T-helper 1 cell treated with Interleukin-12 subunit alpha and Interleukin-12 subunit beta and Interleukin-4 antibody, amounts not matched to agents 30 μg/mL and 1 μg/mL, for 36 hours (primary cell): Measurements from ENCODE around the gene LKAAEAR1.

Source experiments
- H3K27ac Mint-ChIP-seq: one replicate; pipeline ENCODE4 v1.8.0; 2021; ENCODE audit warnings: mild to moderate bottlenecking, mixed read lengths
- H3K27me3 Mint-ChIP-seq: one replicate; pipeline ENCODE4 v1.8.0; 2021; ENCODE audit warnings: low read depth, mixed read lengths
- H3K36me3 Mint-ChIP-seq: one replicate; pipeline ENCODE4 v1.8.0; 2021; ENCODE audit warnings: low read depth, mixed read lengths
- H3K4me1 Mint-ChIP-seq: one replicate; pipeline ENCODE4 v1.8.0; 2021; ENCODE audit warnings: low read depth, mixed read lengths
- H3K4me3 Mint-ChIP-seq: one replicate; pipeline ENCODE4 v1.8.0; 2021; ENCODE audit warnings: mild to moderate bottlenecking, moderate library complexity, mixed read lengths
- H3K9me3 Mint-ChIP-seq: one replicate; pipeline ENCODE4 v1.8.0; 2021; ENCODE audit warnings: mixed read lengths

LKAAEAR1 gene

DNA sequence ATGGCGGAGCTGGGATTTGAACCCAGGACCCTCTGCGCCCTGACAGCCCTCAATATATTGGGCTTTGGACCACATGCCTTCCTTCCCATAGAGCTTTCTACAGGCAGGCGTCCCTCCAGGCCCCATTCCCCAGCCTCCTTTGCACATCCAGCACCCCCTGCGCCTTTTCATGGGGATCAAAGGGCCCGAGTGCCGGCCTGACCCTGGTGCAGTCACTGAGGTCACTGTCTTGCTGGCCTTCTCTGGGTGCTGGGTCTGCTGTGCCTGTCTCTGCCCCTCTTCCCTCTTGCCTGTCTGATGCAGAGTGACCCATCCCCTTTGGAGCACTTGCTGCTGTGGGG is 2.6 kb downstream of the LKAAEAR1 start:
- peaks cover 20% of the 10 kb centered on the region for H3K4me1 Mint-ChIP-seq
- peak overlapping the region; percentile 44 for H3K4me3 Mint-ChIP-seq
- H3K27me3 Mint-ChIP-seq, result peaks cover 31% of the 10 kb centered on the region
- H3K9me3 Mint-ChIP-seq, result no peaks in the 10 kb centered on the region
- H3K27ac Mint-ChIP-seq, result peak overlapping the region; percentile 38
- peaks cover 5% of the 10 kb centered on the region for H3K36me3 Mint-ChIP-seq

DNA sequence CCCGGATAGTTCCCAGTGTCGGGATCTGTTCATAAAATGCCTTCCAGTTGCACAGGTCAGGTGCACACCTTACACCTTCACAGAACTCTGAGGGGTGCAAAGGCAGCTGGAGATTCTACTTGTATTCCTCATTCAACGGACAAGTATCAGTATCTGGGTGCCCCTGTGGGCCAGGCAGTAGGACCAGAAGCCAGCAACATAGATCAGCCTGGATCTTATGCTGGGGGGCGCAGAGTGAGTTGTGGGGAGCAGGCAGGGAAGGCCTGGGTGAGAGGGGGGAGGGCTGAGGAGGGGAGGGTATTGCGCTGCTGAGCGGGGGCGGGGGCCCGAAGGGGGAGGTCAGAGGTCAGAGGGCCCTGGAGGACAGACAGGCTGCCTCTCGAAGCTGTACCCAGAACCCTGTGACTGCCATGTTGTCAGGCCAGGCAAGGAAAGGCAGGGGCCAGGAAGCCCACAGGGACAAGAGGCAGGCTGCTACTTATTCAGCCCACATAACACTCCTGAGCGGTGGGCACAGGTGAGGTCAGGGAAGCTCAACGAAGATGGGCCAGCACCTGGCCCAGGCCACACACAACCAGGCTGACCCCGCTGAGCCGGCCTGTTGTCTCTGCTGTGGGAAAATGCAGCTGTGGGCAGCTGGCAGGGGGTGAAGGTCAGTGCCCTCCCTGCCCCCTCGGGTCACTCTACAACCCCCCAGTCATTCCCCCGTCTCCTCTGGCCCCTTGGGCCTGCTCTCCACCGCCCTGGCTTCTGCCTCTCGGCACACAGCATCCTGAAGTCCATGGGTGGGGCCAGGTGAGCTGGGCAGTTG is 3.2 kb downstream of the LKAAEAR1 start:
- Mint-ChIP-seq H3K4me3 (peak overlapping the region; percentile 74), H3K9me3 (no peaks in the 10 kb centered on the region), H3K27ac (peak overlapping the region; percentile 20), H3K36me3 (peaks cover 5% of the 10 kb centered on the region), H3K27me3 (peaks cover 25% of the 10 kb centered on the region), H3K4me1 (peaks cover 20% of the 10 kb centered on the region)

DNA sequence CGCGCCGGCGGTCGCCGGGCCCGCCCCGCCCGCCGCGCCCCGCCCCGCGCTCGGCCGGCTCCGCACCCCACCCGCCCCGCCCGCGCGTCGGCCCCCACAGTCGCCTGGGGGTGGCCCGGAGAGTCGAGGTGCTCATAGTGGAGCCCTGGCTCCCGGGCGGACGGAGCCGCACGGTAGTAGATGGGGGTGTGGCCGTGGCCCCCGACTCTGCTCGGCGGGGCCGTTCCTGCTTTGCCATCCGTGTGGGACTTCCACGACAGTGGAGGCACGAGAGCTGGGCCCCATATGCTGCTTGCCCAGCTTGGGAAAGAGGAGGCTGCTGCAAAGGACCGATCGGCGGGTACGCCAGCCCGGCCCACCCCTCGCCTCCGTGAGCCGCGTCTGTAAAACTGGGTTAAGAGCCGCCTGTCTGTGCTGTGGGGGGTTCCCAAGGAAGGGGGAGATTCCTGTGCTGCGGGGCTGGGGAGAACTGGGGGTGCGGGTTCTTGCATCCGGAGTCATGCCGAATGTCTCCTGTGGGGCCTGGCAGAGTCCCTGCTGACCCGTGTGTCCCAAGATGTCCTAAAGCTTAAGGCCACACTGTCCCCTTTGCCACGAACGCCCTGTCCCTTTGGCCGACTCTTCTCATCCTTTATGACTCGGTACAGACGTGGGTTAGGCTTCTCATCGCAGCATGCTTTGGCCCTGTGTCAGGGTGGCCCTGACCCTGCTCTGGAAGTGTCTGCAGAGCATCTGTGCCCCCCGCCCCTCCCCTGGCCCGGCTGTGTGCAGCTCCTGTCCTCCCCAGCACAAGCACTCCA is 4.0 kb downstream of the LKAAEAR1 start, which contains the start of gene OPRL1:
TSS of gene OPRL1 (plus strand) at position 70 of the 800 bp plus-strand sequence. CDS start 12,639 bp downstream, outside the sequence.
- H3K4me1 Mint-ChIP-seq, result peaks cover 20% of the 10 kb centered on the region
- peak within 1 kb of the TSS; percentile 93 for H3K4me3 Mint-ChIP-seq
- peaks cover 17% of the 10 kb centered on the region for H3K27me3 Mint-ChIP-seq
- peak within 1 kb of the TSS; percentile 84 for H3K27ac Mint-ChIP-seq
- peaks cover 11% of the 10 kb centered on the region for H3K36me3 Mint-ChIP-seq
- no peaks in the 10 kb centered on the region for H3K9me3 Mint-ChIP-seq

- Mint-ChIP-seq H3K4me3 (peak within 1 kb of the TSS; percentile 93), H3K9me3 (no peaks in the 10 kb centered on the region), H3K36me3 (peaks cover 11% of the 10 kb centered on the region), H3K27ac (peak within 1 kb of the TSS; percentile 84), H3K4me1 (peaks cover 20% of the 10 kb centered on the region), H3K27me3 (peaks cover 10% of the 10 kb centered on the region)
These were observed 4.8 kb downstream of the LKAAEAR1 start, which contains the start of gene RGS19 for GRCh38 chr20:64079273-64080012. RGS19 (minus strand) TSS chr20:64079518; CDS start chr20:64076886, 2,632 bp downstream.

- H3K27me3 Mint-ChIP-seq, result peaks cover 6% of the 10 kb centered on the region
- no peaks in the 10 kb centered on the region for H3K9me3 Mint-ChIP-seq
- peak overlapping the region; percentile 93 for H3K4me3 Mint-ChIP-seq
- peak overlapping the region; percentile 84 for H3K27ac Mint-ChIP-seq
- peaks cover 20% of the 10 kb centered on the region for H3K4me1 Mint-ChIP-seq
- H3K36me3 Mint-ChIP-seq, result peaks cover 15% of the 10 kb centered on the region
These were observed 5.3 kb downstream of the LKAAEAR1 start for GRCh38 chr20:64078934-64079272.

DNA sequence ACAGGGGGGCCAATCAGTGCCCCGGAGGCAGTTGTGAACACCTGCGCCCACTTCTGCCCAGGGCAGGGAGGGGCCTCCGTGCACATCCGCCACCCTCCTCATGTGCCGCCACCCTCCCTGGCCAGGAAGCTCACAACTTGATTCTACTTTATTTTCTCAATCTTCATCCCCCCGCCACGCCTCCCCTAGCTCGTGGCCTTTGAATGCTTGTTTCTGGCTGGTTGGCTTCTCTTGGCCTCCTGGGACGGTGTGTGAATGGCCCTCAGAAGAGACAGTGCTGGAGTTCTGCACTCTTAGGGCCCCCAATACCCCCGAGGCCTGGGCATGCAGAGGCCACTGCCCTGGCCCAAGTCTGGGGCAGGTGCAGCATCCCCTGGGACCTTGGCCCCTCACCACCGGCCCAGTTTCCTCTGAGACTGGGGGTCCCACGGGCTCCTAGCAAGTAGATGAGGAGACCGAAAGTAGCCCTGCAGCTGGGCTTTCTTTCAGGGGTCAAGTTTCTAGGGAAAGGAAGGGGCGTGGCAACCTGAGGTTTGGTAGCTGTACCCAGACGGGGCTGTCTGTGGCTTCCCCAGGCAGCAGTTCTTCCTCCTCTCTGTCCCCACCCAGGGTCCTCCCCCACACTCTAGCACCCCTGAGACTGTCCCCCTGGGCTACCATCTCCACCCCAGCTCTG is 6.2 kb downstream of the LKAAEAR1 start:
- Mint-ChIP-seq H3K27me3 (peaks cover 6% of the 10 kb centered on the region), H3K27ac (peak overlapping the region; percentile 84), H3K9me3 (no peaks in the 10 kb centered on the region), H3K4me1 (peaks cover 20% of the 10 kb centered on the region), H3K36me3 (peaks cover 19% of the 10 kb centered on the region), H3K4me3 (peak overlapping the region; percentile 93)

- Mint-ChIP-seq H3K4me1 (peaks cover 19% of the 10 kb centered on the region), H3K27ac (peak overlapping the region; percentile 79), H3K36me3 (peaks cover 20% of the 10 kb centered on the region), H3K4me3 (peak overlapping the region; percentile 93), H3K27me3 (peaks cover 6% of the 10 kb centered on the region), H3K9me3 (no peaks in the 10 kb centered on the region)
These were observed 6.7 kb downstream of the LKAAEAR1 start for GRCh38 chr20:64077541-64077875.

DNA sequence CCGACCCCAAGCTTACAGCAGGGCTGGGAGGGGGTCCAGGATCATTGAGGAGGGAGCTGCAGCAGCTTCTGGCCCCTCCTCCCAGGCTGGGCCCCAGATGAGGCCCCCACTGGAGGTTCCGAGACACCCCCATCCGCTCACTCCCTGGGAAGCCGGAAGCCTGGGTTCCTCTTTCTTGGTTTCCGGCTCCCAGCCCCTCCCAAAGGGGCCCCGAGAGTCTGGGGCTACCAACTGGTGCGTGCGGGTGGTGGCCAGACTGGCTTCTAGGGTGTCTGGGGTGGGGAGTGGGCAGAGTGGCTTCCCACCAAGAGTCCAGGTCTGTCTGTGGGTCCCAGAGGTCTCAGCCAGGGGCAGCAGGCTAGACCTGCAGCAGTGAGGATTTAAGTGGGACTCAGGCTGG is 7.1 kb downstream of the LKAAEAR1 start:
- peaks cover 24% of the 10 kb centered on the region for H3K36me3 Mint-ChIP-seq
- H3K27me3 Mint-ChIP-seq, result peaks cover 6% of the 10 kb centered on the region
- H3K9me3 Mint-ChIP-seq, result no peaks in the 10 kb centered on the region
- peak overlapping the region; percentile 77 for H3K27ac Mint-ChIP-seq
- H3K4me1 Mint-ChIP-seq, result peaks cover 17% of the 10 kb centered on the region
- H3K4me3 Mint-ChIP-seq, result peak overlapping the region; percentile 93

GRCh38 chr20:64076061-64076997 is 7.9 kb downstream of the LKAAEAR1 start:
- Mint-ChIP-seq H3K27ac (no peak overlapping the region), H3K36me3 (peaks cover 24% of the 10 kb centered on the region), H3K4me3 (peak overlapping the region; percentile 37), H3K9me3 (no peaks in the 10 kb centered on the region), H3K4me1 (peaks cover 11% of the 10 kb centered on the region), H3K27me3 (no peaks in the 10 kb centered on the region)

GRCh38 chr20:64075556-64075955 is 8.6 kb downstream of the LKAAEAR1 start:
- Mint-ChIP-seq H3K9me3 (no peaks in the 10 kb centered on the region), H3K4me3 (no peak overlapping the region), H3K27ac (no peak overlapping the region), H3K36me3 (peaks cover 24% of the 10 kb centered on the region), H3K4me1 (peaks cover 11% of the 10 kb centered on the region), H3K27me3 (no peaks in the 10 kb centered on the region)

DNA sequence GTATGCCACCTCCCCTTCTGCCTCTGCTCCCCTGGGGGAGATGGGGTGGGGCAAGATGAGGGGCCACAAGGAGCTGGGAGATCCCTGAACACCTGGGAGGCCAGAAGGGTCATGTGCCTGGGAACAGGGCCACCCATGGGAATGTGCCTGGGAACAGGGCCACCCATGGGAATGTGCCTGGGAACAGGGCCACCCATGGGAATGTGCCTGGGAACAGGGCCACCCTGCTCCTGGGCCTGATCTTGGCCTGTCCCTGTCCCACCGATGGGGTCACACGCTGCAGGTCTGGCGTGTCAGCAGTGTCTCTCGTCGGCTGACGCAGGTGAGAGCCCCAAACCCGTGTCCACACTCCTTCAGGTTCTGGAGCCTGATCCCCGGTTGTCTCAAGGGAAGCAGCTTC is 9.2 kb downstream of the LKAAEAR1 start:
- no peaks in the 10 kb centered on the region for H3K27me3 Mint-ChIP-seq
- peaks cover 8% of the 10 kb centered on the region for H3K4me1 Mint-ChIP-seq
- no peak overlapping the region for H3K4me3 Mint-ChIP-seq
- H3K9me3 Mint-ChIP-seq, result no peaks in the 10 kb centered on the region
- peaks cover 24% of the 10 kb centered on the region for H3K36me3 Mint-ChIP-seq
- no peak overlapping the region for H3K27ac Mint-ChIP-seq

- H3K27me3 Mint-ChIP-seq, result no peaks in the 10 kb centered on the region
- H3K36me3 Mint-ChIP-seq, result peaks cover 24% of the 10 kb centered on the region
- no peak overlapping the region for H3K4me3 Mint-ChIP-seq
- peaks cover 8% of the 10 kb centered on the region for H3K4me1 Mint-ChIP-seq
- no peak overlapping the region for H3K27ac Mint-ChIP-seq
- no peaks in the 10 kb centered on the region for H3K9me3 Mint-ChIP-seq
These were observed 9.9 kb downstream of the LKAAEAR1 start for GRCh38 chr20:64074184-64074789.
